ENCODE results near the gene P2RY12. TPM values are rescaled to one million over a fixed set of nuclear protein-coding genes. Genes with fewer than 3 reads are reported as not detected.

P2RY12 gene
- total RNA-seq, 6 donors from 2014 or later = 0.22 to 3.9 (median 2.8) TPM; not detected in 1

DNA sequence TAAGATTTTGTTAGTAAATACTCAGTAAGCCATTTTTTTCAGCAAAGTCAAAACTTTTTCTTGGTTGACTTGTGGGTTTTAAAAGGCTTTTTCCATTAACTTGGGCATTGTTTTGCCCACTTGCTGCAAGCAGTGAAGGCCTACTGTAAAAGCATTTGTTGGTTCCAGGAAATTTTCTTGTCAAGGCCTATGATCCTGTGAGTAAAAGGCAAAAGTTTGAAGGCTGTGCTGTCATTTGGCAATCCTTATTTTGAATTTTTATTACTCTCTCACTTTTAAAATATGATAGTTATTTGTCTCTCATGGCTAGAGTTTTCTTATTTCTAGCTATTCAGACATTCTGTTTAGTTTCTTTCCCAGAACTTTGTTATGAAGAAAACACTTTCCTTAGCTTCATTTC is 13.0 kb downstream of the P2RY12 start:
- no peak for TF ChIP-seq POLR2AphosphoS5 (IDR thresholded peaks at IDR 0.05)
- no peak for TF ChIP-seq POLR2A (IDR thresholded peaks at IDR 0.05)
- TF ChIP-seq CTCF (IDR thresholded peaks at IDR 0.05) = no peak
- no peak for TF ChIP-seq EP300 (IDR thresholded peaks at IDR 0.05)
- Histone ChIP-seq H3K27ac (no peak overlapping the region), H3K4me1 (no peaks in the 10 kb centered on the region), H3K36me3 (no peaks in the 10 kb centered on the region), H3K9me3 (no peaks in the 10 kb centered on the region), H3K4me3 (no peak overlapping the region), H3K27me3 (no peaks in the 10 kb centered on the region)
- DNase-seq = no peak
- ATAC-seq (ENCODE audit: low FRiP score in 2 of 2) = no peak

DNA sequence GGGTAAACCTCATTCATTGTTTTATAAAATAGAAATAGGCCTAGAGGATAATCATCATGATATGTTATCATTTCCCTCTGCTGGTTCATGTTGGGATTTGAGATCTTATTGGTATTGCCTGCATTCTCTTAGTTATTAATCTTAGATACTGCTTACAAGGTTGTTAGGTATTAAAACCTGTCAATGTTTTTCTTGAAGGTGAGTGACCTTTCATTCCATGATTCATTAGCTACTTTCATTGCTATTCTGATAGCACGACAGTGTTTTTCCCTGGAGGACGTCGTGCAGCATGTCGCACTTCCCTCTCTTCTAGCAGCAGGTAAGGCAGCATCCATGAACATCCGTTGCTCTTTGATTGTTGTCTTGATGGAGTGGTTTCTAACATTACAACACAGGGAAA is 17.1 kb downstream of the P2RY12 start:
- H3K4me1 ChIP-seq = peaks cover 0 to 8% (median 1%) of the 10 kb centered on the region in 4 donors
- H3K4me3 ChIP-seq = no peak overlapping the region
- DNase-seq (no peak), ATAC-seq (ENCODE audit: low FRiP score in 2 of 2) (no peak)
- 73 to 84% methylated on average over 5 of the region's 5 CpGs for WGBS, 2 donors
- H3K9me3 ChIP-seq = no peaks in the 10 kb centered on the region
- H3K36me3 ChIP-seq = no peaks in the 10 kb centered on the region
- TF ChIP-seq POLR2A (IDR thresholded peaks at IDR 0.05) (no peak), POLR2AphosphoS5 (IDR thresholded peaks at IDR 0.05) (no peak), CTCF (IDR thresholded peaks at IDR 0.05) (no peak), EP300 (IDR thresholded peaks at IDR 0.05) (no peak)
- H3K27me3 ChIP-seq = no peaks in the 10 kb centered on the region
- H3K27ac ChIP-seq = no peak overlapping the region

DNA sequence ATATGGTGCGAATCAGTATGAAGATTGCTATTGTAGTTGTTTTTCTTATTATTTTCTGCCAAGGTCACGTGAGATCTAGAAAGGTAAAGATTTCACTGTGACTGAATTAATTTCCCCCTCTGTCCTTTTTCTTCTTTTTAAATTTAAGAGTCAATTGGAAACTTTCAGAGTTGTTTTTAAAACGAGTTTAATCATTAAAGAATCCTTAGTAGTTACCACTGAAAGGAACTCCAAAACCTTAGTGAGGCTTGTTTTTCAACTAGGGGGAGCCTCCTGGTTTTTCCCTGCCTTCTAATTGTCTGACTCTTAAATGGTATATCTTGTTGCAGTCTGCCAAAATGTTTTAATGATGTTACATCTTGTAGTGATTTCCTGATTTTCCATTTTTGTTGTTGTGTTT is 17.6 kb downstream of the P2RY12 start:
- no peak for TF ChIP-seq POLR2A (IDR thresholded peaks at IDR 0.05)
- no peak for TF ChIP-seq POLR2AphosphoS5 (IDR thresholded peaks at IDR 0.05)
- no peak for TF ChIP-seq CTCF (IDR thresholded peaks at IDR 0.05)
- TF ChIP-seq EP300 (IDR thresholded peaks at IDR 0.05) = no peak
- Histone ChIP-seq H3K36me3 (no peaks in the 10 kb centered on the region), H3K27me3 (no peaks in the 10 kb centered on the region), H3K27ac (no peak overlapping the region), H3K4me3 (no peak overlapping the region), H3K4me1 (peaks cover 0 to 10% (median 3%) of the 10 kb centered on the region in 4 donors), H3K9me3 (no peaks in the 10 kb centered on the region)
- ATAC-seq (ENCODE audit: low FRiP score in 2 of 2) = no peak
- 72 to 76% methylated on average over 3 of the region's 3 CpGs for WGBS, 2 donors
- DNase-seq = no peak

GRCh38 chr3:151362751-151363174 is 21.8 kb downstream of the P2RY12 start:
- no peak for TF ChIP-seq CTCF (IDR thresholded peaks at IDR 0.05)
- TF ChIP-seq POLR2A (IDR thresholded peaks at IDR 0.05) = no peak
- TF ChIP-seq POLR2AphosphoS5 (IDR thresholded peaks at IDR 0.05) = no peak
- TF ChIP-seq EP300 (IDR thresholded peaks at IDR 0.05) = no peak
- Histone ChIP-seq H3K4me1 (peaks cover 0 to 10% (median 3%) of the 10 kb centered on the region in 4 donors), H3K36me3 (no peaks in the 10 kb centered on the region), H3K27me3 (no peaks in the 10 kb centered on the region), H3K27ac (peak overlapping the region in 1 of 4 donors; percentile 32), H3K4me3 (no peak overlapping the region), H3K9me3 (no peaks in the 10 kb centered on the region)
- ATAC-seq (ENCODE audit: low FRiP score in 2 of 2) = peak; percentile 40 to 42
- DNase-seq = peak in 1 of 2 donors; percentile 36
- WGBS, 2 donors = 34 to 51% methylated on average over 3 of the region's 3 CpGs

GRCh38 chr3:151357463-151357850 is 27.1 kb downstream of the P2RY12 start:
- Histone ChIP-seq H3K27ac (no peak overlapping the region), H3K4me3 (no peak overlapping the region), H3K9me3 (no peaks in the 10 kb centered on the region), H3K4me1 (peaks cover 0 to 5% (median 2%) of the 10 kb centered on the region in 4 donors), H3K27me3 (no peaks in the 10 kb centered on the region), H3K36me3 (no peaks in the 10 kb centered on the region)
- no peak for TF ChIP-seq CTCF (IDR thresholded peaks at IDR 0.05)
- no peak for TF ChIP-seq POLR2AphosphoS5 (IDR thresholded peaks at IDR 0.05)
- no peak for TF ChIP-seq EP300 (IDR thresholded peaks at IDR 0.05)
- no peak for TF ChIP-seq POLR2A (IDR thresholded peaks at IDR 0.05)
- WGBS, 2 donors = 57 to 61% methylated on average over 2 of the region's 2 CpGs
- ATAC-seq (ENCODE audit: low FRiP score in 2 of 2) (no peak), DNase-seq (no peak)
